ENCODE data around the gene MZT2B.
"Not testable (repeated sequence)": the region's sequence is repeated elsewhere in the genome, so short reads cannot be mapped to it uniquely, and the experiment has no call there.

Gene MZT2B

GRCh38 chr2:130152816-130153595 is 29.1 kb upstream of the MZT2B start:
- DNase-seq, result no peak

GRCh38 chr2:130153721-130154422 is 28.2 kb upstream of the MZT2B start:
- DNase-seq, result not testable (repeated sequence)

GRCh38 chr2:130154423-130154770 is 27.7 kb upstream of the MZT2B start:
- DNase-seq, result not testable (repeated sequence)

- DNase-seq, result no peak
These were observed 27.0 kb upstream of the MZT2B start for GRCh38 chr2:130154773-130155765.

GRCh38 chr2:130155956-130156623 is 26.0 kb upstream of the MZT2B start:
- DNase-seq, result peak; percentile 11 to 28

GRCh38 chr2:130156624-130157004 is 25.4 kb upstream of the MZT2B start:
- DNase-seq, result no peak

- DNase-seq, result not testable (repeated sequence)
These were observed 24.7 kb upstream of the MZT2B start for GRCh38 chr2:130157354-130157753.

GRCh38 chr2:130157825-130158514 is 24.1 kb upstream of the MZT2B start:
- peak in 1 of 2 donors; percentile 73 for DNase-seq

- no peak for DNase-seq
These were observed 23.4 kb upstream of the MZT2B start for GRCh38 chr2:130158631-130159030.

GRCh38 chr2:130159376-130159775 is 22.7 kb upstream of the MZT2B start:
- not testable (repeated sequence) for DNase-seq

GRCh38 chr2:130160131-130160530 is 21.9 kb upstream of the MZT2B start:
- DNase-seq, result no peak

GRCh38 chr2:130160838-130161705 is 21.0 kb upstream of the MZT2B start:
- DNase-seq, result not testable (repeated sequence)

GRCh38 chr2:130162486-130162885 is 19.6 kb upstream of the MZT2B start:
- not testable (repeated sequence) for DNase-seq

GRCh38 chr2:130162968-130163367 is 19.1 kb upstream of the MZT2B start:
- no peak for DNase-seq

GRCh38 chr2:130165293-130166016 is 16.6 kb upstream of the MZT2B start:
- DNase-seq, result no peak

GRCh38 chr2:130166611-130167010 is 15.5 kb upstream of the MZT2B start:
- not testable (repeated sequence) for DNase-seq

GRCh38 chr2:130169163-130169562 is 12.9 kb upstream of the MZT2B start:
- not testable (repeated sequence) for DNase-seq

- DNase-seq, result no peak
These were observed 12.2 kb upstream of the MZT2B start for GRCh38 chr2:130169896-130170295.

GRCh38 chr2:130174866-130175265 is 7.2 kb upstream of the MZT2B start:
- not testable (repeated sequence) for DNase-seq
